Adrenal gland (tissue), 12 donors: ENCODE data around the gene KCNK7. TPM values are rescaled to one million over a fixed set of nuclear protein-coding genes. Genes with fewer than 3 reads are reported as not detected.

Experiments used
- DNase-seq, 7 donors: peaks; one replicate each; pipeline ENCODE4 v3.0.0-alpha.2; 2019 to 2020
- H3K27ac ChIP-seq, 5 donors: fragments of 200-600 bp; sonication (generic) in 4 of 5; 1 replicate in 3 of 5; 2 replicates in 2 of 5; pipeline versions ENCODE4 v1.5.1 to v1.8.0; 2016 to 2020; ENCODE audit warnings: mild to moderate bottlenecking in 1 of 5
- H3K27me3 ChIP-seq: fragments of 200-600 bp; 2 replicates; pipeline ENCODE4 v1.8.0; 2021
- H3K36me3 ChIP-seq, 2 donors: fragments of 200-600 bp; replicated peaks in 1 of 2; 1 replicate in 1 of 2; 2 replicates in 1 of 2; pipeline versions ENCODE4 v1.5.1 to v1.8.0; 2018 to 2022
- H3K4me1 ChIP-seq, 2 donors: fragments of 200-600 bp; replicated peaks in 1 of 2; 1 replicate in 1 of 2; 2 replicates in 1 of 2; pipeline versions ENCODE4 v1.5.1 to v1.8.0; 2018 to 2021
- H3K4me3 ChIP-seq, 4 donors: fragments of 200-600 bp; sonication (generic) in 3 of 4; one replicate each; pipeline ENCODE4 v1.5.1; 2016 to 2018
- H3K9me3 ChIP-seq, 3 donors: fragments of 200-600 bp; sonication (generic) in 1 of 3; replicated peaks in 1 of 3; 1 replicate in 2 of 3; 2 replicates in 1 of 3; pipeline versions ENCODE4 v1.5.1 to v1.8.0; 2016 to 2021
- POLR2A ChIP-seq, 2 donors: fragments of 450-650 bp; IDR thresholded peaks; one replicate each; pipeline ENCODE4 v1.6.1; 2017; ENCODE audit warnings: antibody characterized with exemption in 2 of 2, mild to moderate bottlenecking in 2 of 2, moderate library complexity in 1 of 2
- WGBS, 4 donors: extraction: QIAGEN DNeasy Blood & Tissue Kit in 2 of 4; methylation state at CpG; one replicate each; pipeline versions ENCODE4 v1.1.5 to v1.1.7; 2013 to 2017; 5-methylcytosine and 5-hydroxymethylcytosine counted together
- intact Hi-C, 2 donors: fragments of 100-400 bp; cut with DNase I; formaldehyde crosslinking; loops; one replicate each; pipeline versions ENCODE4 v1.14.1 to v1.15.0; 2022 to 2023
- polyA plus RNA-seq, 3 donors: library from polyadenylated mRNA; stranded (reverse); fragments of 200-250 nt in 2 of 3; fragments of 350-450 nt in 1 of 3; fragmentation: Illumina TruSeq in 1 of 3; extraction: RNeasy Lipid Tissue Mini Kit (QIAGEN cat#74804) in 1 of 3; gene quantifications; one replicate each; pipeline ENCODE4 v1.2.3, GENCODE V29; 2013 to 2014
- total RNA-seq, 9 donors: library from RNA; depleted of rRNA in 4 of 9; stranded (reverse); fragments of >200 nt in 4 of 9; fragments of 120-200 nt in 1 of 9; fragmentation: NEBNext Ultra II Directional in 1 of 9; extraction: Animal tissue kit (Norgen Biotek cat#: 25700) in 1 of 9; gene quantifications; one replicate each; pipeline versions ENCODE4 v1.1.0 to v1.2.4, GENCODE V29; 2013 to 2023
- TF ChIP-seq, protein P1 (sequence below), 6 experiments: fragments of 450-650 bp in 4 of 6; fragments of 200-600 bp in 2 of 6; sonication (generic) in 1 of 6; IDR thresholded peaks; 1 replicate in 5 of 6; 2 replicates in 1 of 6; pipeline versions ENCODE4 v1.5.1 to v1.8.0; 2016 to 2021; ENCODE audit warnings: antibody characterized with exemption in 6 of 6, mild to moderate bottlenecking in 2 of 6, moderate library complexity in 1 of 6
- donor health status: healthy with polysubstance abuse.
- donor health status: Bipolar disorder and iron deficiency.
- donor health status: DM: yes; HTN: yes; CAD: no.
- donor health status: DM: no; HTN: no; CAD: no.
- donor health status: DM: no; HTN: no; CAD: no.
- donor health status: DM: yes; HTN: yes; CAD: no.

The KCNK7 gene
- total and polyA plus RNA-seq, 12 donors = 0.06 to 12.5 (median 0.57) TPM; not detected in 5

DNA sequence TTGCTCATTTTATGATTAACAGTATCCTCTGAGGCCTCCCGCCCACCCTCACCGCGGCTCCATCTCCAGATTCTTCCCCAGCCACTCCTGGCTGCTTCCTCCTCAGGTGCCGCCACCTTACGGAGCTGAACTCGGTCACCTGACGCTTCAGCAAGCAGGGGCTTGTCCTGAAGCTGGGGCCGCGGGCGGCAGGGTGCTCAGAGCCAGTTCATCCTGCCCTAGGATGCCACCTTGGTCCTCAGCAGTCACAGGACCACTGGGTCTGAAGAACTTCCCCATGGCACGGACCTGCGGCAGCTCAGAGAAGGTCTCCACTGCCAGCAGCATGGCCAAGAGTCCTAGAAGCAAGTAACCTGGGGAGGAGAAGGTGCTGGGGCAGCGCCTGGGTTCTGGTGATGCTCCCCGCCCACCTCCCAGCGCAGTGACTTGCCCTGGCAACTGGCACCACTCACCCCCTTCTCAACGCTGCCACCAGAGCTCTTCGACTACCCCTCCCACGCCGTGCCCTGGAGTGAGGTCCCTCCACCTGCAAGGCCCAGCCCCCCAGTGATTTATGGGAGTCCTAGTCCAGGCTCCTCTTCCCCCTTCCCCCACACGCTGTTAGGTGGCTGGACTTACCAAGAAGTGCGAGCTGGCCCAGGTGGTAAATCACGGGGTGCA, 2.6 kb downstream of the KCNK7 start:
- WGBS, 4 donors = 85 to 88% (median 86%) methylated on average over 9 to 22 of the region's 22 CpGs
- TF ChIP-seq, protein P1, sequence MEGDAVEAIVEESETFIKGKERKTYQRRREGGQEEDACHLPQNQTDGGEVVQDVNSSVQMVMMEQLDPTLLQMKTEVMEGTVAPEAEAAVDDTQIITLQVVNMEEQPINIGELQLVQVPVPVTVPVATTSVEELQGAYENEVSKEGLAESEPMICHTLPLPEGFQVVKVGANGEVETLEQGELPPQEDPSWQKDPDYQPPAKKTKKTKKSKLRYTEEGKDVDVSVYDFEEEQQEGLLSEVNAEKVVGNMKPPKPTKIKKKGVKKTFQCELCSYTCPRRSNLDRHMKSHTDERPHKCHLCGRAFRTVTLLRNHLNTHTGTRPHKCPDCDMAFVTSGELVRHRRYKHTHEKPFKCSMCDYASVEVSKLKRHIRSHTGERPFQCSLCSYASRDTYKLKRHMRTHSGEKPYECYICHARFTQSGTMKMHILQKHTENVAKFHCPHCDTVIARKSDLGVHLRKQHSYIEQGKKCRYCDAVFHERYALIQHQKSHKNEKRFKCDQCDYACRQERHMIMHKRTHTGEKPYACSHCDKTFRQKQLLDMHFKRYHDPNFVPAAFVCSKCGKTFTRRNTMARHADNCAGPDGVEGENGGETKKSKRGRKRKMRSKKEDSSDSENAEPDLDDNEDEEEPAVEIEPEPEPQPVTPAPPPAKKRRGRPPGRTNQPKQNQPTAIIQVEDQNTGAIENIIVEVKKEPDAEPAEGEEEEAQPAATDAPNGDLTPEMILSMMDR (IDR thresholded peaks at IDR 0.05) = no peak
- TF ChIP-seq POLR2A (IDR thresholded peaks at IDR 0.05) = no peak
- Histone ChIP-seq H3K4me3 (no peak overlapping the region), H3K9me3 (no peaks in the 10 kb centered on the region), H3K4me1 (peaks cover 0 to 7% of the 10 kb centered on the region in 2 donors), H3K27ac (peak overlapping the region in 1 of 5 donors; percentile 58), H3K36me3 (peaks cover 0 to 17% of the 10 kb centered on the region in 2 donors), H3K27me3 (no peaks in the 10 kb centered on the region)
- peak in 1 of 7 donors; percentile 28 for DNase-seq
- intact Hi-C loops = no loop called here

DNA sequence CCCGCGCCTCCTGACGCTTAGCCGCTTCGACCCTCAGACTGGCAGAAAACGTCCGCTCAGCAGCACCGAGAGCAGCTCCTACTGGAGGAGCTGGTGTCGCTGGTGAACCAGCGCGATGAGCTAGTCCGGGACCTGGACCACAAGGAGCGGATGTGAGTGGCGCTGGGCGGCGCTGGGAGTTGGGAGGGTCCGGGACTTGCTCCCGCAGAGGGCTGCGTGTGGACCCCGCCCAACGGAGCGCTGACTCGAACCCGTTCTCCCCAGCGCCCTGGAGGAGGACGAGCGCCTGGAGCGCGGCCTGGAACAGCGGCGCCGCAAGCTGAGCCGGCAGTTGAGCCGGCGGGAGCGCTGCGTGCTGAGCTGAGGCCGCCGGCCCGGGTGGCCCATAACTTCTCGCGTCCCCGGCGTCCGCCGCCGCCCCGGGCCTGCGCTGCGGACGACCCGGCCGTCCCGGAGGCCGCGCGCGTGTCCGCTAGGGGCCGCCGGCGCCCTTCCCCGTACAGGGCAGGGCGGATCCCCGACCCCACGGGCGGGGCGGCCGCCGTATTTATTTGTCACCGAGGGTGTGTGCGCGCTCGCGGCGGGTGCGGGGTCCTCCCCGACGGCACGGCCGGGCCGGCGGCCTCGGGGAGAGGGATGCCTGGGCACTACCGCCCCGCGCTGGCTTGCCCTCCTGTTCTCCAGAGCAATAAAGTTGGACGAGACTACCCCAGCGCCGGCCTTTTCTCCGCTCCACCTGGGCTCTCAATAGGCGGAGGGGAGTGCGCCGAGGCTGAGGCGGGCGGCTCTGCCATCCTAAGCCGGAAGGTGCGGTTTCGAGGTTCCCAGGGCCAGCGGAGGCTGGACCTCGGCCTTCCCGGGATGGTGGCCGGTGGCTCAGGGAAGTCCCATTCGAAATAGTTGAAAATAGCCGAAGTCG, 3.4 kb downstream of the KCNK7 start:
- H3K4me3 ChIP-seq = no peak overlapping the region
- peak in 1 of 7 donors; percentile 48 for DNase-seq

DNA sequence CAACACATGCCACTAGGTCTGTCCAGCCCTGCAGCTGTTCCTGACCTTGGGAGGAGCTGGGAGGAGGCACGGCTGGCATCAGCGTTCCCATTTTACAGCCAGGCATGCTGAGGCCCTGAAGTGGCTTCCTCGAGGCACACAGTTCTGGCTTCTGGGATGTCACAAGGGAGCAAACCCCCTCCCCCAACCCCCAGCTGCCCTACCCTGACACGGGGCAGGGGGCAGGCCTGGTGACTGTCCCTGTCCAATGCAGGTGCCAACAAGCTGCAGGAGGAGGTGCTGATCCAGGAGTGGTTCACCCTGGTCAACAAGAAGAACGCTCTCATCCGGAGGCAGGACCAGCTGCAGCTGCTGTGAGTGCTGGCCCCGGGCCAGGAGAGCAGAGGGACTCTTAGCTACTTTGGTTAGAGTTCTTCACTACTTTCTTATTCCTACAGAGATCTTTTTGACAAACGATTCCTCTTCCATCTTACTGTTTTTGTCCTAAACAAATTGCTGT, 5.3 kb downstream of the KCNK7 start:
- intact Hi-C loops = no loop called here
- Histone ChIP-seq H3K4me3 (no peak overlapping the region), H3K27ac (no peak overlapping the region), H3K36me3 (peaks cover 0 to 11% of the 10 kb centered on the region in 2 donors), H3K27me3 (no peaks in the 10 kb centered on the region), H3K4me1 (peaks cover 0 to 32% of the 10 kb centered on the region in 2 donors), H3K9me3 (no peaks in the 10 kb centered on the region)
- TF ChIP-seq, protein P1 (IDR thresholded peaks at IDR 0.05) = no peak
- no peak for TF ChIP-seq POLR2A (IDR thresholded peaks at IDR 0.05)
- WGBS, 4 donors = 52 to 70% (median 56%) methylated on average over 4 to 8 of the region's 8 CpGs
- DNase-seq = no peak

More for the DNA sequence above, 3.4 kb downstream of the KCNK7 start:
- Histone ChIP-seq H3K27ac (peak overlapping the region in 1 of 5 donors; percentile 58), H3K27me3 (no peaks in the 10 kb centered on the region), H3K9me3 (no peaks in the 10 kb centered on the region), H3K36me3 (peaks cover 0 to 11% of the 10 kb centered on the region in 2 donors), H3K4me1 (peaks cover 0 to 14% of the 10 kb centered on the region in 2 donors)
- intact Hi-C loops = no loop called here
- 74 to 90% (median 83%) methylated on average over 72 to 106 of the region's 106 CpGs for WGBS, 4 donors
- TF ChIP-seq, protein P1 (IDR thresholded peaks at IDR 0.05) = no peak
- no peak for TF ChIP-seq POLR2A (IDR thresholded peaks at IDR 0.05)
